ENCODE data around the gene LHX1.

DNA sequence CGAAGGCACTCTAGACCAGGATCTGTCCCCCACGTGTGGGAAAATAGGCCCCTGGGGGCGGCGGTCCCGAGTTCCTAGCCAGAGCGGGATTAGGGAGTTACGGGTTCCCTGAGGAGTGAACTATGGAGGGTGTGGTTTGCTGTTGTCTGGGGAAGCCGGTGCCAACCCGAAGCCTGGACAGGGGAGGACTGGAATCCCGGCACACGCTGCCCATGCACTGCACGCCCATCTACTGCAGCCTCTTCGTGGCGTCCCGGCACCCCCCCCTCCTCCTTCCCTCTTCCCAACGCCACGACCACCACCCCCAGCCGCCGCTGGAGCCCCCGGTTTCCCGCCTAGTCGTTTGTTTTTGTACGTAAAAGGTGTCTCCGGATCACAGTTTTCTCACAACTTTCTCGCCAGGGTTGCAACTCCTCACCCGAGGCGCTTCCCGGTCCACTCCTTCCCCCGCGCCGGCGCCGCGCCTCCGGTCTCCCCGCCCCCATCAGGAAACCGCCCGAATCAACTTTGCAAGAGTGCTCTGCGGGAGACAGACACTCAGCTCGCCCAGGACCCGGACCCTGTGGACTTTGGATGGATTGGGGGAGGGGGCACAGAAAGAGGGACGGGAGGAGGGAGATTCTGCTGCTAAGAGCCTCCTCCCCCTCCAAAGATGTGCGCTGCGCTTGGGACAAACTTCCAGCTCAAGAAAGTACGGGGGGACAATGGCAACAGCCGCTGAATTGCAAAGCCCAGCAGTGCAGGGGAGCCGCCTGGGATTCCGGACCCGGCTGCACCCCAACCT is 1.4 kb upstream of the LHX1 start:
- TF ChIP-seq, protein P1, sequence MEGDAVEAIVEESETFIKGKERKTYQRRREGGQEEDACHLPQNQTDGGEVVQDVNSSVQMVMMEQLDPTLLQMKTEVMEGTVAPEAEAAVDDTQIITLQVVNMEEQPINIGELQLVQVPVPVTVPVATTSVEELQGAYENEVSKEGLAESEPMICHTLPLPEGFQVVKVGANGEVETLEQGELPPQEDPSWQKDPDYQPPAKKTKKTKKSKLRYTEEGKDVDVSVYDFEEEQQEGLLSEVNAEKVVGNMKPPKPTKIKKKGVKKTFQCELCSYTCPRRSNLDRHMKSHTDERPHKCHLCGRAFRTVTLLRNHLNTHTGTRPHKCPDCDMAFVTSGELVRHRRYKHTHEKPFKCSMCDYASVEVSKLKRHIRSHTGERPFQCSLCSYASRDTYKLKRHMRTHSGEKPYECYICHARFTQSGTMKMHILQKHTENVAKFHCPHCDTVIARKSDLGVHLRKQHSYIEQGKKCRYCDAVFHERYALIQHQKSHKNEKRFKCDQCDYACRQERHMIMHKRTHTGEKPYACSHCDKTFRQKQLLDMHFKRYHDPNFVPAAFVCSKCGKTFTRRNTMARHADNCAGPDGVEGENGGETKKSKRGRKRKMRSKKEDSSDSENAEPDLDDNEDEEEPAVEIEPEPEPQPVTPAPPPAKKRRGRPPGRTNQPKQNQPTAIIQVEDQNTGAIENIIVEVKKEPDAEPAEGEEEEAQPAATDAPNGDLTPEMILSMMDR (optimal IDR thresholded peaks at IDR 0.05 in 1 of 3, IDR thresholded peaks at IDR 0.05 in 1 of 3, conservative IDR thresholded peaks at IDR 0.05 in 1 of 3; ENCODE audit: extremely low read depth in 1 of 3, insufficient read depth in 2 of 3, low read length in 3 of 3): no peak
- TF ChIP-seq EZH2 (IDR thresholded peaks at IDR 0.05; ENCODE audit: low read length): no peak
